ENCODE data around the gene PRM1. TPM values are rescaled to one million over a fixed set of nuclear protein-coding genes. Genes with fewer than 3 reads are reported as not detected.

PRM1 gene
- total RNA-seq, 1 experiment from 2014 or later: not detected

DNA sequence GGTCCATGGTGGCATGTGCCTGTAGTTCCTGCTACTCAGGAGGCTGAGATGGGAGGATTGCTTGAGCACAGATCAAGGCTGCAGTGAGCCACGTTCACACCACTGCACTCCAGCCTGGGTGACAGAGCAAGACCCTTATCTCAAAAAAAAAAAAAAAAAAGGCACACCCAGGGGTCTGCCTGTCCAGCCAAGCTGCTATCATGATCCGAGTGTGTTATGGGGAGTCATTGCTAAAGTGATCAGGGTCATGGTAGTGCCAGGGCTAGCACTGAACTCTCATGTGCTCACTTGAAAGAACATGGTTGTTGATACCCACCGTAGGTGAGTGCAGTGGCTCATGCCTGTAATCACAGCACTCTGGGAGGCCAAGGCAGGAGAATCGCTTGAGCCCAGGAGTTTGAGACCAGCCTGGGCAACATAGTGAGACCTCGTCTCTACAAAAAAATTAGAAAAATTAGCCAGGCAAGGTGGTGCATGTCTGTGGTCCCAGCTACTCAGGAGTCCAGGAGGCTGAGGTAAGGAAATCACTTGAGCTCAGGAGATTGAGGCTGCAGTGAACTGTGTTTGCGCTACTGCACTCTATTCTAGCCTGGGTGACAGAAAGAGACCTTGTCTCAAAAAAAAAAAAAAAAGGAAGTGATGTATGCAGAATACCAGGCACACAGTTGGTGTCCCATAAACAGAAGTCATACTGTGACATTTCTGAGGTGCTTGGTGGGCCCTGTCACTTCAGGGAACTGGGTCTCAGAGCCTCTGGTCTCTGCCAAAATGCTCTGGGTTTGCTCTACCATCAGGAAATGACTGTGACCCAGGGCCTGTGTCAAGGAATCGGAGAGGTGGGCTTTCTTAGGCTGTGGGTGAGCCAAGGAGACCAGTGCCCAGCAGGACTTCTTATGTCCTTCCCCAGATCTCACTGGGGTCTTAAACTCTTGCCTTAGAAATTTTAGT is 2.2 kb downstream of the PRM1 start:
- TF ChIP-seq, protein P1, sequence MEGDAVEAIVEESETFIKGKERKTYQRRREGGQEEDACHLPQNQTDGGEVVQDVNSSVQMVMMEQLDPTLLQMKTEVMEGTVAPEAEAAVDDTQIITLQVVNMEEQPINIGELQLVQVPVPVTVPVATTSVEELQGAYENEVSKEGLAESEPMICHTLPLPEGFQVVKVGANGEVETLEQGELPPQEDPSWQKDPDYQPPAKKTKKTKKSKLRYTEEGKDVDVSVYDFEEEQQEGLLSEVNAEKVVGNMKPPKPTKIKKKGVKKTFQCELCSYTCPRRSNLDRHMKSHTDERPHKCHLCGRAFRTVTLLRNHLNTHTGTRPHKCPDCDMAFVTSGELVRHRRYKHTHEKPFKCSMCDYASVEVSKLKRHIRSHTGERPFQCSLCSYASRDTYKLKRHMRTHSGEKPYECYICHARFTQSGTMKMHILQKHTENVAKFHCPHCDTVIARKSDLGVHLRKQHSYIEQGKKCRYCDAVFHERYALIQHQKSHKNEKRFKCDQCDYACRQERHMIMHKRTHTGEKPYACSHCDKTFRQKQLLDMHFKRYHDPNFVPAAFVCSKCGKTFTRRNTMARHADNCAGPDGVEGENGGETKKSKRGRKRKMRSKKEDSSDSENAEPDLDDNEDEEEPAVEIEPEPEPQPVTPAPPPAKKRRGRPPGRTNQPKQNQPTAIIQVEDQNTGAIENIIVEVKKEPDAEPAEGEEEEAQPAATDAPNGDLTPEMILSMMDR (conservative IDR thresholded peaks at IDR 0.05): no peak
- no peak for TF ChIP-seq EZH2 (IDR thresholded peaks at IDR 0.05; ENCODE audit: low read depth)
- no TSS peak for BruUV-seq (replicated peaks)

DNA sequence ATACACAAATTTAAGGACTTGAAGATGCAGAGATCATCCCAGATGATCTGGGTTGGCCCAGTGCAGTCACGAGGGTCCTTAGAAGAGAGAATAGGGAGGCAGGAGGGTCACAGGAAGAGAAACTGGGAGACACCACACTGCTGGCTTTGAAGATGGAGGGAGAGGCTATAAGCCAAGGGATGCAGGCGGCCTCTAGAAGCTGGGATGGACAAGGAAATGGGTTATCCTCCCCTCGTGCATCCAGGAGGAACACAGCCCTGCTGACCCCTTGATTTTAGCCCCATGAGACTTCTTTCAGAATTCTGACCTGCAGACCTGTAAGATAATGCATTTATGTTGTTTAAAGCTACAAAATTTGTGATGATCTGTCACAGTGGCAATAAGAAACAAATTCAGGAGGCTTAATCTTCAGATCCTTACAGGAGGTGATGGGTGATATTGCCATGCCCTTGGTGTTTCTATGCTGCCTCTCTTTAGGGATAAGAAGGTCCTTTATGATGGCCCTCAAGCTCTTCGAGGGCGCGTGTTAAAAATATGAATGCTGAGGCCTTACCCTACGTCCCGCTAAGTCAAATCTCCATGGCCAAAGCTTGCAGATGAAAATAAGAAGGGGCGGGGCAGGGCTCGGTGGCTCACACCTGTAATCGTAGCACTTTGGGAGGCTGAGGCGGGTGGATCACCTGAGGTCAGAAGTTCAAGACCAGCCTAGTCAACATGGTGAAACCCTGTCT is 3.4 kb downstream of the PRM1 start:
- Histone ChIP-seq H3F3A (ENCODE audit: insufficient read depth, low read depth) (no peaks in the 10 kb centered on the region), H3K9me3 (ENCODE audit: insufficient read depth, low read depth) (no peaks in the 10 kb centered on the region), H3K79me2 (ENCODE audit: low read depth) (no peaks in the 10 kb centered on the region), H3K4me3 (no peak overlapping the region), H3K9me2 (ENCODE audit: insufficient read depth) (no peaks in the 10 kb centered on the region), H4K20me1 (ENCODE audit: insufficient read depth) (no peaks in the 10 kb centered on the region), H2AFZ (no peak overlapping the region), H3K36me3 (ENCODE audit: low read depth) (no peaks in the 10 kb centered on the region), H3K27ac (no peak overlapping the region), H3K4me1 (replicated peaks; ENCODE audit: insufficient read depth) (no peaks in the 10 kb centered on the region), H3K27me3 (ENCODE audit: insufficient read depth, low read depth) (no peaks in the 10 kb centered on the region), H3K4me2 (no peak overlapping the region)
- intact Hi-C loops (cut with micrococcal nuclease; ENCODE audit: unreplicated experiment): no loop called here
- CTCF ChIA-PET: no interaction called here
- DNase-seq: no peak
- POLR2A ChIA-PET (ENCODE audit: unreplicated experiment): no interaction called here
- BruUV-seq (replicated peaks): no TSS peak
- TF ChIP-seq EZH2 (IDR thresholded peaks at IDR 0.05; ENCODE audit: low read depth): no peak
- TF ChIP-seq, protein P1 (conservative IDR thresholded peaks at IDR 0.05): no peak

More for the DNA sequence above, 2.2 kb downstream of the PRM1 start:
- H3K27ac ChIP-seq: no peak overlapping the region
- no peaks in the 10 kb centered on the region for H3K27me3 ChIP-seq (ENCODE audit: insufficient read depth, low read depth)
- H2AFZ ChIP-seq: no peak overlapping the region
- no peaks in the 10 kb centered on the region for H3K79me2 ChIP-seq (ENCODE audit: low read depth)
- H3K9me3 ChIP-seq (ENCODE audit: insufficient read depth, low read depth): no peaks in the 10 kb centered on the region
- ChIA-PET POLR2A (ENCODE audit: unreplicated experiment) (no interaction called here), CTCF (no interaction called here)
- no peaks in the 10 kb centered on the region for H3K36me3 ChIP-seq (ENCODE audit: low read depth)
- H3K4me1 ChIP-seq (replicated peaks; ENCODE audit: insufficient read depth): no peaks in the 10 kb centered on the region
- no peaks in the 10 kb centered on the region for H3K9me2 ChIP-seq (ENCODE audit: insufficient read depth)
- no peaks in the 10 kb centered on the region for H4K20me1 ChIP-seq (ENCODE audit: insufficient read depth)
- DNase-seq: no peak
- intact Hi-C loops (cut with micrococcal nuclease; ENCODE audit: unreplicated experiment): no loop called here
- H3K4me3 ChIP-seq: no peak overlapping the region
- no peak overlapping the region for H3K4me2 ChIP-seq
- H3F3A ChIP-seq (ENCODE audit: insufficient read depth, low read depth): no peaks in the 10 kb centered on the region

DNA sequence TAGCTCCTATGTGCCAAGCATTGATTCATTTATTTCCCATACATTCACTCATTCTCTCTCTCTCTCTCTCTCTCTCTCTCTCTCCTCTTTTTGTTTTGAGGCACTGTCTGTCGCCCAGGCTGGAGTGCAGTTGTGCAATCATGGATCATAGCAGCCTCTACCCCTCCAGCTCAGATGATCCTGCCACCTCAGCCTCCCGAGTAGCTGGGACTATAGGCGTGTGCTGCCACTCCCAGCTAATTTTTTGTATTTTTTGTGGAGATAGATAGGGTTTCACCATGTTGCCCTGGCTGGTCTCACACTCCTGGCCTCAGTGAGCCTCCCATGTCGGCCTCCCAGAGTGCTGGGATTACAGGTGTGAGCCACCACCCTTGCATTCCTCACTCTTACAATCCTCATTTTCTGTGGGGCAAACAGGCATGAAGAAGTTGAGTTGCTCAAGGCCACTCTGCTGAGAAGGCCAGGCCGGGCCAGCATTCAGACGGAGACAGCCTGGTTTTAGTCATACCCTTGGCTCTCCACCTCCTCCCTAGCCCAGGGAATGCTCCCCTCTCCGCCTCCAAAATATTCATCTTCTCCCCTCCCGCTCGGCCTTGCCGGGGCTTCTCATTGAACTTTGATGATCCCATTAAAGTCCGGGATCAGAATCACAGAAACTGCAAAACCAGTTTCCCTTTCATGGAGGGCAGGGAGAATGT is 4.1 kb downstream of the PRM1 start:
- Histone ChIP-seq H3K4me3 (no peak overlapping the region), H3K9me2 (ENCODE audit: insufficient read depth) (no peaks in the 10 kb centered on the region), H3K27me3 (ENCODE audit: insufficient read depth, low read depth) (no peaks in the 10 kb centered on the region), H4K20me1 (ENCODE audit: insufficient read depth) (no peaks in the 10 kb centered on the region), H3F3A (ENCODE audit: insufficient read depth, low read depth) (no peaks in the 10 kb centered on the region), H3K4me2 (no peak overlapping the region), H3K36me3 (ENCODE audit: low read depth) (no peaks in the 10 kb centered on the region), H3K79me2 (ENCODE audit: low read depth) (no peaks in the 10 kb centered on the region), H3K4me1 (replicated peaks; ENCODE audit: insufficient read depth) (no peaks in the 10 kb centered on the region), H3K9me3 (ENCODE audit: insufficient read depth, low read depth) (no peaks in the 10 kb centered on the region), H3K27ac (no peak overlapping the region), H2AFZ (no peak overlapping the region)
- POLR2A ChIA-PET (ENCODE audit: unreplicated experiment): interaction anchor here (0.6 kb wide), 2 partner anchors 20 to 64 kb away, joined by 4 to 19 read pairs; no protein-coding TSS in a partner anchor
- intact Hi-C loops (cut with micrococcal nuclease; ENCODE audit: unreplicated experiment): no loop called here
- TF ChIP-seq, protein P1 (conservative IDR thresholded peaks at IDR 0.05): no peak
- no peak for TF ChIP-seq EZH2 (IDR thresholded peaks at IDR 0.05; ENCODE audit: low read depth)
- DNase-seq: no peak
- no TSS peak for BruUV-seq (replicated peaks)
- CTCF ChIA-PET: no interaction called here

Measured in PC-9 (cell line).